BLaER1 treated with 17β-estradiol and CSF1 and Interleukin-3, amounts not matched to agents 10 nM and 100 nM (cell line): ENCODE results near the gene RFX8.
"Not testable (repeated sequence)": the region's sequence is repeated elsewhere in the genome, so short reads cannot be mapped to it uniquely, and the experiment has no call there.

ENCODE experiments used
- H3K27ac ChIP-seq, 11 experiments: shearing (Covaris generic); formaldehyde crosslinking; 2 replicates each; pipeline ENCODE4 v1.8.1; 2022
- H3K27me3 ChIP-seq, 11 experiments: shearing (Covaris generic); formaldehyde crosslinking; 2 replicates each; pipeline ENCODE4 v1.8.1; 2022
- H3K36me3 ChIP-seq, 11 experiments: shearing (Covaris generic); formaldehyde crosslinking; 2 replicates each; pipeline ENCODE4 v1.8.1; 2022
- H3K4me1 ChIP-seq, 10 experiments: shearing (Covaris generic); formaldehyde crosslinking; 2 replicates each; pipeline ENCODE4 v1.8.1; 2022
- H3K4me2 ChIP-seq, 11 experiments: shearing (Covaris generic); formaldehyde crosslinking; 2 replicates each; pipeline ENCODE4 v1.8.1; 2022
- H3K4me3 ChIP-seq, 10 experiments: shearing (Covaris generic); formaldehyde crosslinking; 2 replicates each; pipeline ENCODE4 v1.8.1; 2022
- H3K9ac ChIP-seq, 11 experiments: shearing (Covaris generic); formaldehyde crosslinking; 2 replicates each; pipeline ENCODE4 v1.8.1; 2022
- H3K9me3 ChIP-seq, 11 experiments: shearing (Covaris generic); formaldehyde crosslinking; replicated peaks in 1 of 11; 2 replicates each; pipeline ENCODE4 v1.8.1; 2022
- H4K20me1 ChIP-seq, 11 experiments: shearing (Covaris generic); formaldehyde crosslinking; 2 replicates each; pipeline ENCODE4 v1.8.1; 2022
- Cebpa-rat ChIP-seq, 11 experiments: shearing (Covaris generic); IDR thresholded peaks; 2 replicates each; pipeline ENCODE4 v1.8.1; 2022

Gene RFX8

GRCh38 chr2:101515477-101515876 is 40.6 kb upstream of the RFX8 start:
- Histone ChIP-seq H3K36me3 (no peaks in the 10 kb centered on the region), H3K27me3 (no peaks in the 10 kb centered on the region; a peak in 1 of 22 replicates), H3K4me2 (peak overlapping the region; percentile 3 to 89 (median 64); a peak in 19 of 22 replicates), H3K9me3 (peaks cover 0 to 20% (median 9%) of the 10 kb centered on the region in 11 experiments; a peak in 13 of 22 replicates), H3K27ac (peak overlapping the region in 1 of 11 experiments; percentile 12; a peak in 1 of 22 replicates), H3K4me3 (no peak overlapping the region), H4K20me1 (peaks cover 0 to 5% (median 0%) of the 10 kb centered on the region in 11 experiments; a peak in 2 of 22 replicates), H3K4me1 (peaks cover 45 to 57% (median 54%) of the 10 kb centered on the region in 10 experiments), H3K9ac (no peak overlapping the region; a peak in 1 of 22 replicates)
- no peak for TF ChIP-seq Cebpa-rat (IDR thresholded peaks at IDR 0.05)

DNA sequence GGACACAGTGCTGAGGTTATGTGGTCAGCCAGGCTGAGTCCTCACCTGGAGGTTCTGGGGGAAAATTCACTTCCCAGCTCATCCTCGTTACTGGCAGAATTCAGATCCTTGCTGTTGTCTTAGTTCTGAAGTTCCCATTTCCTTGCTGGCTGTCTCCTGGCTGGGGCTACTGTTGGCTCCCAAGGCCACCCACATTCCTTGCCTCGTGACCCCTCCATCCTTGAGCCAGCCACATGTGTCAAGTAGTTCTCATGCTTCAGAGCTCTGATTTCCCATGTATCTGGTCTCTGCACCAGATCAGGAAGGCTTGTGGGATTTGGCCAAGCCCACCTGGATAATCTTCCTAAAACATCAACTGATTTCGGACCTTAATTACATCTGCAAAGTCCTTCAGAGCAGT is 38.1 kb upstream of the RFX8 start:
- TF ChIP-seq Cebpa-rat (IDR thresholded peaks at IDR 0.05): no peak
- Histone ChIP-seq H3K9ac (no peak overlapping the region), H3K27ac (no peak overlapping the region), H4K20me1 (peaks cover 0 to 5% (median 0%) of the 10 kb centered on the region in 11 experiments; a peak in 2 of 22 replicates), H3K4me2 (no peak overlapping the region), H3K27me3 (no peaks in the 10 kb centered on the region; a peak in 1 of 22 replicates), H3K4me1 (peaks cover 20 to 44% (median 30%) of the 10 kb centered on the region in 10 experiments), H3K36me3 (no peaks in the 10 kb centered on the region), H3K9me3 (peaks cover 0 to 20% (median 9%) of the 10 kb centered on the region in 11 experiments; a peak in 13 of 22 replicates), H3K4me3 (no peak overlapping the region)

GRCh38 chr2:101511381-101511780 is 36.5 kb upstream of the RFX8 start:
- no peak overlapping the region for H3K4me2 ChIP-seq
- peaks cover 5 to 28% (median 14%) of the 10 kb centered on the region in 10 experiments; a peak in 18 of 20 replicates for H3K4me1 ChIP-seq
- no peak overlapping the region for H3K4me3 ChIP-seq

DNA sequence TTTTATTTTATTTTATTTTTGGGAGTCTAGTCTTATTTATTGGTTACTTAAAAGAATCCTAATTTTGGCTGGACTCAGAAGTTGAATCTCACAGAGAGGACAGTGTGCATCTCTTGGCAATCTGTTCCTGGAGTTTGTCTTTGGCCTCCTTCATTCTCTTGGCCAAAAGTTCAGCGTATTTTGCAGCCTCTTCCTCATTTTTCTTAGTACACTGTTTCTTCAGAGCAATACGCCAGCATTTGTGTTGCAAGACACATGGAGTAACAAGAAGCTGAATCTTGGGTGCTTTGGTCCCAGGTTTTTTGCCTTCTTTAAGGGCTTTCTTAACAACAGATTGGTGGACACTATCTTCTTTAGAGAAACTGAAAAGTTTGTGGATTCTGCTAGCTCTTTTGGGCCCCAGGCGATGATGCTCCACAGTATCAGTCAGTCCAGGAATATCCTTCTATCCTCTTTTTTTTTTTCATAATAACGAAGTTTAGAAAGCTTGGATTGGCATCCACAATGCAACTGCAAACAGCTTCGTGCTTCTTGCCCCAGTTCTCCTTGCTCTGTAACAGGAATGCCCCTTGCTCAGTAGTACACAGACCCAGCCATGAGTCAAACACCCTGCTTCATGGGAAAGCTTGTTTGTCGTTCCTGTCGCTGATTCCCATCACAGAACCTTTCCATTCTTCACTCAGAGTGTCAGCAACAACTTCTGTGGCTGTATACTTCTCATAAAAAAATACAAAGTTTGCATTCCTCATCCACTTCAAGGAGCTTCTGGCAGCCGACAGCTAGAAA is 34.8 kb upstream of the RFX8 start:
- H3K4me3 ChIP-seq: no peak overlapping the region
- H4K20me1 ChIP-seq: no peaks in the 10 kb centered on the region
- H3K27me3 ChIP-seq: no peaks in the 10 kb centered on the region
- H3K27ac ChIP-seq: no peak overlapping the region
- H3K9ac ChIP-seq: no peak overlapping the region
- H3K36me3 ChIP-seq: no peaks in the 10 kb centered on the region
- peaks cover 0 to 12% (median 0%) of the 10 kb centered on the region in 10 experiments; a peak in 5 of 20 replicates for H3K4me1 ChIP-seq
- peaks cover 0 to 6% (median 0%) of the 10 kb centered on the region in 11 experiments; a peak in 1 of 22 replicates for H3K9me3 ChIP-seq
- peak overlapping the region in 3 of 11 experiments; percentile 2 to 21 (median 17); a peak in 2 of 22 replicates for H3K4me2 ChIP-seq
- no peak for TF ChIP-seq Cebpa-rat (IDR thresholded peaks at IDR 0.05)

More at GRCh38 chr2:101511381-101511780, 36.5 kb upstream of the RFX8 start:
- Histone ChIP-seq H3K27me3 (no peaks in the 10 kb centered on the region; a peak in 1 of 22 replicates), H4K20me1 (no peaks in the 10 kb centered on the region), H3K27ac (no peak overlapping the region), H3K9me3 (peaks cover 0 to 15% (median 3%) of the 10 kb centered on the region in 11 experiments; a peak in 11 of 22 replicates), H3K9ac (no peak overlapping the region), H3K36me3 (no peaks in the 10 kb centered on the region)
- TF ChIP-seq Cebpa-rat (IDR thresholded peaks at IDR 0.05): no peak

- H4K20me1 ChIP-seq: no peaks in the 10 kb centered on the region
- no peak overlapping the region for H3K9ac ChIP-seq
- no peak overlapping the region for H3K4me3 ChIP-seq
- H3K27ac ChIP-seq: no peak overlapping the region
- no peak overlapping the region for H3K4me2 ChIP-seq
- H3K36me3 ChIP-seq: no peaks in the 10 kb centered on the region
- H3K9me3 ChIP-seq: no peaks in the 10 kb centered on the region
- TF ChIP-seq Cebpa-rat (IDR thresholded peaks at IDR 0.05): no peak
- peaks cover 0 to 12% (median 0%) of the 10 kb centered on the region in 10 experiments; a peak in 5 of 20 replicates for H3K4me1 ChIP-seq
- H3K27me3 ChIP-seq: no peaks in the 10 kb centered on the region
Observed at GRCh38 chr2:101508636-101509035, 33.7 kb upstream of the RFX8 start.

- H3K9ac ChIP-seq, H3K9me3 ChIP-seq, H3K27ac ChIP-seq, H3K4me3 ChIP-seq, H3K27me3 ChIP-seq, H3K4me2 ChIP-seq, H3K36me3 ChIP-seq, H4K20me1 ChIP-seq: not testable (repeated sequence)
- peaks cover 8 to 26% (median 17%) of the 10 kb centered on the region in 10 experiments; a peak in 18 of 20 replicates for H3K4me1 ChIP-seq
Observed at GRCh38 chr2:101505276-101505675, 30.4 kb upstream of the RFX8 start.

DNA sequence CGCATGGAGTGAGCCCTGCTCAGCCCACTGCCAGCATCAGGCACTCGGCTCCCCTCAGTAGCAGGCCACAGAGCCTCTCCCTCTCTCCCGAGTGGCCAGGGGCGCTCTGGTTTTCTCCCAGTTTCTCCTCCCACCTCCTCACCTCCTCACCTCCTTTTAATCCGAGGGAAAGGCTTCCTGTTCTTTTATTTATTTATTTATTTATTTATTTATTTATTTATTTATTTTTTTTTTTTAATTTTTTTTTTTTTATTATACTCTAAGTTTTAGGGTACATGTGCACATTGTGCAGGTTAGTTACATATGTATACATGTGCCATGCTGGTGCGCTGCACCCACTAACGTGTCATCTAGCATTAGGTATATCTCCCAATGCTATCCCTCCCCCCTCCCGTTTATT is 29.8 kb upstream of the RFX8 start:
- not testable (repeated sequence) for H3K9me3 ChIP-seq, H3K9ac ChIP-seq, H4K20me1 ChIP-seq, H3K4me3 ChIP-seq, H3K36me3 ChIP-seq, H3K4me2 ChIP-seq, H3K27ac ChIP-seq, H3K27me3 ChIP-seq
- H3K4me1 ChIP-seq: peaks cover 5 to 23% (median 15%) of the 10 kb centered on the region in 10 experiments; a peak in 18 of 20 replicates

- Histone ChIP-seq H3K4me3 (no peak overlapping the region), H3K27ac (peak overlapping the region in 1 of 11 experiments; percentile 1; a peak in 1 of 22 replicates), H4K20me1 (no peaks in the 10 kb centered on the region), H3K9ac (no peak overlapping the region), H3K4me2 (peak overlapping the region in 9 of 11 experiments; percentile 24 to 51 (median 46); a peak in 17 of 22 replicates), H3K9me3 (no peaks in the 10 kb centered on the region), H3K36me3 (no peaks in the 10 kb centered on the region), H3K4me1 (peaks cover 0 to 26% (median 18%) of the 10 kb centered on the region in 10 experiments; a peak in 16 of 20 replicates), H3K27me3 (no peaks in the 10 kb centered on the region)
- no peak for TF ChIP-seq Cebpa-rat (IDR thresholded peaks at IDR 0.05)
Observed at GRCh38 chr2:101502095-101502494, 27.2 kb upstream of the RFX8 start.

GRCh38 chr2:101501443-101501842 is 26.5 kb upstream of the RFX8 start:
- H4K20me1 ChIP-seq: no peaks in the 10 kb centered on the region
- 0 out of 22 replicates have a peak overlapping the region, but pooled peaks of 1 of the 11 experiments have one; percentile 1 for H3K27ac ChIP-seq
- H3K36me3 ChIP-seq: no peaks in the 10 kb centered on the region
- no peaks in the 10 kb centered on the region for H3K27me3 ChIP-seq
- peak overlapping the region in 9 of 11 experiments; percentile 24 to 51 (median 46); a peak in 15 of 22 replicates for H3K4me2 ChIP-seq
- TF ChIP-seq Cebpa-rat (IDR thresholded peaks at IDR 0.05): no peak
- H3K4me1 ChIP-seq: peaks cover 0 to 26% (median 18%) of the 10 kb centered on the region in 10 experiments; a peak in 16 of 20 replicates
- H3K4me3 ChIP-seq: no peak overlapping the region
- H3K9ac ChIP-seq: no peak overlapping the region; a peak in 1 of 22 replicates
- no peaks in the 10 kb centered on the region for H3K9me3 ChIP-seq
